Measurements from ENCODE around the gene TEX19.
A peak's percentile ranks its signal among the peaks of the same experiment; 100 is the strongest.
"Not testable (repeated sequence)": the region's sequence is repeated elsewhere in the genome, so short reads cannot be mapped to it uniquely, and the experiment has no call there.

The TEX19 gene

GRCh38 chr17:82369211-82369610, 10.2 kb downstream of the TEX19 start:
- H3K4me1 ChIP-seq (ENCODE audit: low read depth, poor library complexity, severe bottlenecking) = peaks cover 52% of the 10 kb centered on the region
- H3K4me2 ChIP-seq = no peak overlapping the region
- H3K27me3 ChIP-seq (ENCODE audit: insufficient read depth, low read depth) = no peaks in the 10 kb centered on the region
- H3K9ac ChIP-seq = no peak overlapping the region
- H4K20me1 ChIP-seq (ENCODE audit: insufficient read depth) = no peaks in the 10 kb centered on the region
- no peak overlapping the region for H3K27ac ChIP-seq
- H3K36me3 ChIP-seq (ENCODE audit: insufficient read depth) = no peaks in the 10 kb centered on the region
- H3K4me3 ChIP-seq (IDR thresholded peaks at IDR 0.05; ENCODE audit: insufficient read depth, low read depth, low read length) = no peak overlapping the region
- H2AFZ ChIP-seq (ENCODE audit: low read depth) = no peak overlapping the region
- no peaks in the 10 kb centered on the region for H3K79me2 ChIP-seq (ENCODE audit: insufficient read depth, low read depth)
- TF ChIP-seq, protein P1, sequence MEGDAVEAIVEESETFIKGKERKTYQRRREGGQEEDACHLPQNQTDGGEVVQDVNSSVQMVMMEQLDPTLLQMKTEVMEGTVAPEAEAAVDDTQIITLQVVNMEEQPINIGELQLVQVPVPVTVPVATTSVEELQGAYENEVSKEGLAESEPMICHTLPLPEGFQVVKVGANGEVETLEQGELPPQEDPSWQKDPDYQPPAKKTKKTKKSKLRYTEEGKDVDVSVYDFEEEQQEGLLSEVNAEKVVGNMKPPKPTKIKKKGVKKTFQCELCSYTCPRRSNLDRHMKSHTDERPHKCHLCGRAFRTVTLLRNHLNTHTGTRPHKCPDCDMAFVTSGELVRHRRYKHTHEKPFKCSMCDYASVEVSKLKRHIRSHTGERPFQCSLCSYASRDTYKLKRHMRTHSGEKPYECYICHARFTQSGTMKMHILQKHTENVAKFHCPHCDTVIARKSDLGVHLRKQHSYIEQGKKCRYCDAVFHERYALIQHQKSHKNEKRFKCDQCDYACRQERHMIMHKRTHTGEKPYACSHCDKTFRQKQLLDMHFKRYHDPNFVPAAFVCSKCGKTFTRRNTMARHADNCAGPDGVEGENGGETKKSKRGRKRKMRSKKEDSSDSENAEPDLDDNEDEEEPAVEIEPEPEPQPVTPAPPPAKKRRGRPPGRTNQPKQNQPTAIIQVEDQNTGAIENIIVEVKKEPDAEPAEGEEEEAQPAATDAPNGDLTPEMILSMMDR (conservative IDR thresholded peaks at IDR 0.05; ENCODE audit: low read depth, low read length) = no peak

GRCh38 chr17:82370471-82371332, 11.7 kb downstream of the TEX19 start:
- Histone ChIP-seq H3K4me3 (IDR thresholded peaks at IDR 0.05; ENCODE audit: insufficient read depth, low read depth, low read length) (no peak overlapping the region), H3K36me3 (ENCODE audit: insufficient read depth) (no peaks in the 10 kb centered on the region), H3K4me1 (ENCODE audit: low read depth, poor library complexity, severe bottlenecking) (peaks cover 46% of the 10 kb centered on the region), H2AFZ (ENCODE audit: low read depth) (peak overlapping the region; percentile 100), H3K27me3 (ENCODE audit: insufficient read depth, low read depth) (no peaks in the 10 kb centered on the region), H4K20me1 (ENCODE audit: insufficient read depth) (no peaks in the 10 kb centered on the region), H3K79me2 (ENCODE audit: insufficient read depth, low read depth) (no peaks in the 10 kb centered on the region), H3K27ac (peak overlapping the region; percentile 83), H3K4me2 (peak overlapping the region; percentile 99), H3K9ac (peak overlapping the region; percentile 71)
- TF ChIP-seq, protein P1 (conservative IDR thresholded peaks at IDR 0.05; ENCODE audit: low read depth, low read length) = no peak

GRCh38 chr17:82371333-82372248, 12.5 kb downstream of the TEX19 start, which contains the start of gene UTS2R:
Gene UTS2R (plus strand): TSS chr17:82371765. CDS start chr17:82374325, 2,560 bp downstream.
- Histone ChIP-seq H3K4me1 (ENCODE audit: low read depth, poor library complexity, severe bottlenecking) (peaks cover 37% of the 10 kb centered on the region), H3K36me3 (ENCODE audit: insufficient read depth) (no peaks in the 10 kb centered on the region), H3K79me2 (ENCODE audit: insufficient read depth, low read depth) (no peaks in the 10 kb centered on the region), H3K27ac (peak within 1 kb of the TSS; percentile 83), H3K4me2 (peak within 1 kb of the TSS; percentile 99), H2AFZ (ENCODE audit: low read depth) (peak within 1 kb of the TSS; percentile 100), H3K27me3 (ENCODE audit: insufficient read depth, low read depth) (no peaks in the 10 kb centered on the region), H3K4me3 (IDR thresholded peaks at IDR 0.05; ENCODE audit: insufficient read depth, low read depth, low read length) (no peak within 1 kb of the TSS), H3K9ac (peak within 1 kb of the TSS; percentile 71), H4K20me1 (ENCODE audit: insufficient read depth) (no peaks in the 10 kb centered on the region)
- TF ChIP-seq, protein P1 (conservative IDR thresholded peaks at IDR 0.05; ENCODE audit: low read depth, low read length) = no peak

DNA sequence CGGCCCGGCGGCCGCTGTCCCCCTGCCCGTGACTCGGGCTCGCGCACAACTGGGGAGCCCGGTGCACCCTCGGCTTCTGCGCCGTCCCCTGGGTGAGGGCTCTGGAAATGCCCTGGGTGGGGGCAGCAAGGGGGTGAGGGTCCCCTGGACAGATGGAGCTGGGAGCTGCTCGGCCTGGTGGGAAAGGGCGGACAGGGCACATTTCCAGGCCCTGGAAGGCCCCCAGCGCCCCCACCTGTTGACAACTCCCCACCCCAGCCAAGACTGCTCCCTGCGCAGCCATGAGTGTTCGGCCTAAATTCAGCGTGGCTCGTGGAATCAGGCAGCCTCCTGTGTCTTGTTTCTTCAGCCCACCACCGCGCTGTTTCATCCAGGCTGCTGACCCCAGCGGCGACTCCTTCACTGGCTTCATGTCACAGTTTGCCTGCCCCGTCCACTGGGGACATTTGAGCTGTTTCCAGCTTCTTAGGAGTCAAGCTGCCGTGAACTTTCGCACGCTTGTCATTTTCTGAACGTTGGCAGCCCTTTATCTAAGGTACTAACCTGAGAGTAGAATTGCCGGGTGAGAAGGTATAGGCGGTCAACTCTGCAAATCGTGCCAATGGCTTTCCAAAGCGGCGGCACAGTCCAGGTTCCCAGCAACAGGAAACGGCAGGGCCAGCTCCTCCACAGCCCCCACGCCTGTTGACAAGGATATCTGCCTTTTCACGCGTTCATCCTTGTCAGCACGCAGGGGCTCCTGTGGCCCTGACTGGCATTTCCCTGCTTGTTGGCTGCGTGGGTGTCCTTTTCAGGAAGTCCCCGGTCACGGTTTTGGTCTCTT, 13.4 kb downstream of the TEX19 start:
- Histone ChIP-seq H3K9ac (no peak overlapping the region), H3K4me3 (IDR thresholded peaks at IDR 0.05; ENCODE audit: insufficient read depth, low read depth, low read length) (no peak overlapping the region), H3K27me3 (ENCODE audit: insufficient read depth, low read depth) (no peaks in the 10 kb centered on the region), H3K4me1 (ENCODE audit: low read depth, poor library complexity, severe bottlenecking) (peaks cover 29% of the 10 kb centered on the region), H3K79me2 (ENCODE audit: insufficient read depth, low read depth) (no peaks in the 10 kb centered on the region), H2AFZ (ENCODE audit: low read depth) (no peak overlapping the region), H3K4me2 (no peak overlapping the region), H3K27ac (no peak overlapping the region), H4K20me1 (ENCODE audit: insufficient read depth) (no peaks in the 10 kb centered on the region), H3K36me3 (ENCODE audit: insufficient read depth) (no peaks in the 10 kb centered on the region)
- TF ChIP-seq, protein P1 (conservative IDR thresholded peaks at IDR 0.05; ENCODE audit: low read depth, low read length) = no peak

- H3K27me3 ChIP-seq (ENCODE audit: insufficient read depth, low read depth); H3K4me2 ChIP-seq; H2AFZ ChIP-seq (ENCODE audit: low read depth); H3K4me3 ChIP-seq (IDR thresholded peaks at IDR 0.05; ENCODE audit: insufficient read depth, low read depth, low read length); H3K36me3 ChIP-seq (ENCODE audit: insufficient read depth); H3K27ac ChIP-seq; H3K9ac ChIP-seq; H4K20me1 ChIP-seq (ENCODE audit: insufficient read depth); H3K79me2 ChIP-seq (ENCODE audit: insufficient read depth, low read depth): not testable (repeated sequence)
- H3K4me1 ChIP-seq (ENCODE audit: low read depth, poor library complexity, severe bottlenecking) = peaks cover 25% of the 10 kb centered on the region
These were observed 14.0 kb downstream of the TEX19 start for GRCh38 chr17:82373072-82373452.
